ENCODE measurements around the gene FANK1.

FANK1 gene

GRCh38 chr10:125982260-125982948 lies 86.0 kb downstream of the FANK1 start:
- Histone ChIP-seq H3K27me3 (ENCODE audit: control insufficient read depth in 1 of 2, insufficient read depth in 2 of 2, low read length in 2 of 2) (no peaks in the 10 kb centered on the region), H3K36me3 (ENCODE audit: insufficient read depth, low read length) (no peaks in the 10 kb centered on the region), H3K4me1 (ENCODE audit: insufficient read depth, low read length) (no peaks in the 10 kb centered on the region), H3K27ac (ENCODE audit: low read depth, low read length) (no peak overlapping the region), H3K9me3 (ENCODE audit: low read length) (no peaks in the 10 kb centered on the region), H3K4me3 (ENCODE audit: low read depth in 1 of 2, low read length in 2 of 2) (no peak overlapping the region), H3K9ac (ENCODE audit: low read length) (no peak overlapping the region)

GRCh38 chr10:125983161-125983560 lies 86.8 kb downstream of the FANK1 start:
- Histone ChIP-seq H3K4me3 (ENCODE audit: low read depth in 1 of 2, low read length in 2 of 2) (no peak overlapping the region), H3K36me3 (ENCODE audit: insufficient read depth, low read length) (no peaks in the 10 kb centered on the region), H3K27me3 (ENCODE audit: control insufficient read depth in 1 of 2, insufficient read depth in 2 of 2, low read length in 2 of 2) (no peaks in the 10 kb centered on the region), H3K9ac (ENCODE audit: low read length) (no peak overlapping the region), H3K4me1 (ENCODE audit: insufficient read depth, low read length) (no peaks in the 10 kb centered on the region), H3K9me3 (ENCODE audit: low read length) (no peaks in the 10 kb centered on the region), H3K27ac (ENCODE audit: low read depth, low read length) (no peak overlapping the region)

- H3K4me3 ChIP-seq (ENCODE audit: low read depth in 1 of 2, low read length in 2 of 2) = no peak overlapping the region
- H3K36me3 ChIP-seq (ENCODE audit: insufficient read depth, low read length) = no peaks in the 10 kb centered on the region
- no peak overlapping the region for H3K9ac ChIP-seq (ENCODE audit: low read length)
- no peak overlapping the region for H3K27ac ChIP-seq (ENCODE audit: low read depth, low read length)
- H3K9me3 ChIP-seq (ENCODE audit: low read length) = no peaks in the 10 kb centered on the region
- H3K4me1 ChIP-seq (ENCODE audit: insufficient read depth, low read length) = no peaks in the 10 kb centered on the region
- H3K27me3 ChIP-seq (ENCODE audit: control insufficient read depth in 1 of 2, insufficient read depth in 2 of 2, low read length in 2 of 2) = no peaks in the 10 kb centered on the region
These were observed 87.3 kb downstream of the FANK1 start for GRCh38 chr10:125983656-125984055.

GRCh38 chr10:125984346-125984745 lies 88.0 kb downstream of the FANK1 start:
- no peaks in the 10 kb centered on the region for H3K27me3 ChIP-seq (ENCODE audit: control insufficient read depth in 1 of 2, insufficient read depth in 2 of 2, low read length in 2 of 2)
- H3K27ac ChIP-seq (ENCODE audit: low read depth, low read length) = no peak overlapping the region
- no peaks in the 10 kb centered on the region for H3K36me3 ChIP-seq (ENCODE audit: insufficient read depth, low read length)

GRCh38 chr10:125984865-125985495 lies 88.6 kb downstream of the FANK1 start:
- Histone ChIP-seq H3K4me3 (ENCODE audit: low read depth in 1 of 2, low read length in 2 of 2) (no peak overlapping the region), H3K27ac (ENCODE audit: low read depth, low read length) (no peak overlapping the region), H3K9me3 (ENCODE audit: low read length) (no peaks in the 10 kb centered on the region), H3K4me1 (ENCODE audit: insufficient read depth, low read length) (no peaks in the 10 kb centered on the region), H3K27me3 (ENCODE audit: control insufficient read depth in 1 of 2, insufficient read depth in 2 of 2, low read length in 2 of 2) (no peaks in the 10 kb centered on the region), H3K9ac (ENCODE audit: low read length) (no peak overlapping the region), H3K36me3 (ENCODE audit: insufficient read depth, low read length) (no peaks in the 10 kb centered on the region)

More at GRCh38 chr10:125984346-125984745, 88.0 kb downstream of the FANK1 start:
- H3K4me1 ChIP-seq (ENCODE audit: insufficient read depth, low read length) = no peaks in the 10 kb centered on the region
- no peak overlapping the region for H3K9ac ChIP-seq (ENCODE audit: low read length)
- no peaks in the 10 kb centered on the region for H3K9me3 ChIP-seq (ENCODE audit: low read length)
- no peak overlapping the region for H3K4me3 ChIP-seq (ENCODE audit: low read depth in 1 of 2, low read length in 2 of 2)

- Histone ChIP-seq H3K27ac (ENCODE audit: low read depth, low read length) (no peak overlapping the region), H3K4me1 (ENCODE audit: insufficient read depth, low read length) (no peaks in the 10 kb centered on the region), H3K27me3 (ENCODE audit: control insufficient read depth in 1 of 2, insufficient read depth in 2 of 2, low read length in 2 of 2) (no peaks in the 10 kb centered on the region)
These were observed 89.3 kb downstream of the FANK1 start for GRCh38 chr10:125985557-125986240.

GRCh38 chr10:125989791-125990190 lies 93.4 kb downstream of the FANK1 start:
- Histone ChIP-seq H3K9me3 (ENCODE audit: low read length) (no peaks in the 10 kb centered on the region), H3K27me3 (ENCODE audit: control insufficient read depth in 1 of 2, insufficient read depth in 2 of 2, low read length in 2 of 2) (no peaks in the 10 kb centered on the region), H3K36me3 (ENCODE audit: insufficient read depth, low read length) (no peaks in the 10 kb centered on the region), H3K9ac (ENCODE audit: low read length) (no peak overlapping the region), H3K27ac (ENCODE audit: low read depth, low read length) (no peak overlapping the region), H3K4me3 (ENCODE audit: low read depth in 1 of 2, low read length in 2 of 2) (no peak overlapping the region), H3K4me1 (ENCODE audit: insufficient read depth, low read length) (no peaks in the 10 kb centered on the region)

More at GRCh38 chr10:125985557-125986240, 89.3 kb downstream of the FANK1 start:
- no peak overlapping the region for H3K9ac ChIP-seq (ENCODE audit: low read length)
- no peaks in the 10 kb centered on the region for H3K9me3 ChIP-seq (ENCODE audit: low read length)
- no peaks in the 10 kb centered on the region for H3K36me3 ChIP-seq (ENCODE audit: insufficient read depth, low read length)
- no peak overlapping the region for H3K4me3 ChIP-seq (ENCODE audit: low read depth in 1 of 2, low read length in 2 of 2)

GRCh38 chr10:125990974-125991373 lies 94.6 kb downstream of the FANK1 start:
- H3K36me3 ChIP-seq (ENCODE audit: insufficient read depth, low read length) = no peaks in the 10 kb centered on the region
- H3K9ac ChIP-seq (ENCODE audit: low read length) = no peak overlapping the region
- H3K4me1 ChIP-seq (ENCODE audit: insufficient read depth, low read length) = no peaks in the 10 kb centered on the region
- H3K27ac ChIP-seq (ENCODE audit: low read depth, low read length) = no peak overlapping the region
- H3K4me3 ChIP-seq (ENCODE audit: low read depth in 1 of 2, low read length in 2 of 2) = no peak overlapping the region
- no peaks in the 10 kb centered on the region for H3K9me3 ChIP-seq (ENCODE audit: low read length)
- no peaks in the 10 kb centered on the region for H3K27me3 ChIP-seq (ENCODE audit: control insufficient read depth in 1 of 2, insufficient read depth in 2 of 2, low read length in 2 of 2)

GRCh38 chr10:125991392-125991791 lies 95.0 kb downstream of the FANK1 start:
- H3K9me3 ChIP-seq (ENCODE audit: low read length) = no peaks in the 10 kb centered on the region
- no peaks in the 10 kb centered on the region for H3K4me1 ChIP-seq (ENCODE audit: insufficient read depth, low read length)
- H3K27me3 ChIP-seq (ENCODE audit: control insufficient read depth in 1 of 2, insufficient read depth in 2 of 2, low read length in 2 of 2) = no peaks in the 10 kb centered on the region
- no peak overlapping the region for H3K4me3 ChIP-seq (ENCODE audit: low read depth in 1 of 2, low read length in 2 of 2)
- H3K27ac ChIP-seq (ENCODE audit: low read depth, low read length) = no peak overlapping the region
- H3K9ac ChIP-seq (ENCODE audit: low read length) = no peak overlapping the region
- no peaks in the 10 kb centered on the region for H3K36me3 ChIP-seq (ENCODE audit: insufficient read depth, low read length)

- Histone ChIP-seq H3K27me3 (ENCODE audit: control insufficient read depth in 1 of 2, insufficient read depth in 2 of 2, low read length in 2 of 2) (no peaks in the 10 kb centered on the region), H3K27ac (ENCODE audit: low read depth, low read length) (no peak overlapping the region), H3K9me3 (ENCODE audit: low read length) (no peaks in the 10 kb centered on the region), H3K4me3 (ENCODE audit: low read depth in 1 of 2, low read length in 2 of 2) (no peak overlapping the region), H3K36me3 (ENCODE audit: insufficient read depth, low read length) (no peaks in the 10 kb centered on the region), H3K4me1 (ENCODE audit: insufficient read depth, low read length) (no peaks in the 10 kb centered on the region), H3K9ac (ENCODE audit: low read length) (no peak overlapping the region)
These were observed 95.9 kb downstream of the FANK1 start for GRCh38 chr10:125992254-125992653.

GRCh38 chr10:125994601-125995000 lies 98.2 kb downstream of the FANK1 start:
- Histone ChIP-seq H3K9ac (ENCODE audit: low read length) (no peak overlapping the region), H3K4me1 (ENCODE audit: insufficient read depth, low read length) (no peaks in the 10 kb centered on the region), H3K36me3 (ENCODE audit: insufficient read depth, low read length) (no peaks in the 10 kb centered on the region), H3K27ac (ENCODE audit: low read depth, low read length) (no peak overlapping the region), H3K27me3 (ENCODE audit: control insufficient read depth in 1 of 2, insufficient read depth in 2 of 2, low read length in 2 of 2) (no peaks in the 10 kb centered on the region), H3K9me3 (ENCODE audit: low read length) (no peaks in the 10 kb centered on the region), H3K4me3 (ENCODE audit: low read depth in 1 of 2, low read length in 2 of 2) (no peak overlapping the region)
